NCI-H82 treated with DMSO at 0.1 percent for 48 hours (cell line): Measurements from ENCODE around the gene RUNX1.
"Not testable (repeated sequence)": the region's sequence is repeated elsewhere in the genome, so short reads cannot be mapped to it uniquely, and the experiment has no call there.

Source experiments
- DNase-seq: peaks from one replicate; lab custom pipeline; 2025; ENCODE audit not compliant: unreplicated experiment; lab: John Stamatoyannopoulos, UW

The RUNX1 gene

GRCh38 chr21:34973685-34974084 lies 75.4 kb downstream of the RUNX1 start:
- no peak for DNase-seq

GRCh38 chr21:34971656-34972055 lies 77.4 kb downstream of the RUNX1 start:
- no peak for DNase-seq

- no peak for DNase-seq
These were observed 78.5 kb downstream of the RUNX1 start for GRCh38 chr21:34970566-34970965.

GRCh38 chr21:34970167-34970500 lies 79.0 kb downstream of the RUNX1 start:
- DNase-seq = no peak

- no peak for DNase-seq
These were observed 79.5 kb downstream of the RUNX1 start for GRCh38 chr21:34969423-34970166.

- no peak for DNase-seq
These were observed 80.4 kb downstream of the RUNX1 start for GRCh38 chr21:34968414-34969333.

GRCh38 chr21:34967509-34968289 lies 81.4 kb downstream of the RUNX1 start:
- no peak for DNase-seq

GRCh38 chr21:34966881-34967280 lies 82.2 kb downstream of the RUNX1 start:
- not testable (repeated sequence) for DNase-seq

GRCh38 chr21:34965200-34966174 lies 83.6 kb downstream of the RUNX1 start:
- no peak for DNase-seq

GRCh38 chr21:34962586-34963222 lies 86.4 kb downstream of the RUNX1 start:
- no peak for DNase-seq

GRCh38 chr21:34962136-34962535 lies 87.0 kb downstream of the RUNX1 start:
- DNase-seq = no peak

GRCh38 chr21:34960687-34961086 lies 88.4 kb downstream of the RUNX1 start:
- no peak for DNase-seq

- DNase-seq = no peak
These were observed 89.5 kb downstream of the RUNX1 start for GRCh38 chr21:34959607-34960006.

GRCh38 chr21:34958040-34958439 lies 91.1 kb downstream of the RUNX1 start:
- DNase-seq = no peak

- no peak for DNase-seq
These were observed 92.4 kb downstream of the RUNX1 start for GRCh38 chr21:34956416-34957316.

- no peak for DNase-seq
These were observed 95.2 kb downstream of the RUNX1 start for GRCh38 chr21:34953950-34954349.

GRCh38 chr21:34952701-34953100 lies 96.4 kb downstream of the RUNX1 start:
- no peak for DNase-seq

GRCh38 chr21:34951868-34952267 lies 97.2 kb downstream of the RUNX1 start:
- DNase-seq = not testable (repeated sequence)

- no peak for DNase-seq
These were observed 98.1 kb downstream of the RUNX1 start for GRCh38 chr21:34950980-34951379.
